Memory B cell (primary cell): ENCODE data around the gene SLC66A1.

Experiments used
- ATAC-seq: fragments of 150-1000 bp; cut with Tn5 transposase; 2 replicates; pipeline ENCODE4 v1.10.0; 2021; ENCODE audit warnings: low read depth, mild to moderate bottlenecking, moderate library complexity
- DNase-seq, 2 donors: peaks; one replicate each; pipeline ENCODE4 v3.0.0; 2022; ENCODE audit warnings: low spot score in 2 of 2
- H3K27ac Mint-ChIP-seq: one replicate; pipeline ENCODE4 v1.8.0; 2022; ENCODE audit warnings: mild to moderate bottlenecking, moderate library complexity, mixed read lengths
- H3K27me3 Mint-ChIP-seq: one replicate; pipeline ENCODE4 v1.8.0; 2022; ENCODE audit warnings: mixed read lengths
- H3K36me3 Mint-ChIP-seq: one replicate; pipeline ENCODE4 v1.8.0; 2022; ENCODE audit warnings: mild to moderate bottlenecking, mixed read lengths
- H3K4me1 Mint-ChIP-seq: one replicate; pipeline ENCODE4 v1.8.0; 2022; ENCODE audit warnings: mixed read lengths
- H3K4me3 Mint-ChIP-seq: one replicate; pipeline ENCODE4 v1.8.0; 2022; ENCODE audit warnings: mild to moderate bottlenecking, moderate library complexity, mixed read lengths
- H3K9me3 Mint-ChIP-seq: one replicate; pipeline ENCODE4 v1.8.0; 2022; ENCODE audit warnings: mixed read lengths

SLC66A1 gene

DNA sequence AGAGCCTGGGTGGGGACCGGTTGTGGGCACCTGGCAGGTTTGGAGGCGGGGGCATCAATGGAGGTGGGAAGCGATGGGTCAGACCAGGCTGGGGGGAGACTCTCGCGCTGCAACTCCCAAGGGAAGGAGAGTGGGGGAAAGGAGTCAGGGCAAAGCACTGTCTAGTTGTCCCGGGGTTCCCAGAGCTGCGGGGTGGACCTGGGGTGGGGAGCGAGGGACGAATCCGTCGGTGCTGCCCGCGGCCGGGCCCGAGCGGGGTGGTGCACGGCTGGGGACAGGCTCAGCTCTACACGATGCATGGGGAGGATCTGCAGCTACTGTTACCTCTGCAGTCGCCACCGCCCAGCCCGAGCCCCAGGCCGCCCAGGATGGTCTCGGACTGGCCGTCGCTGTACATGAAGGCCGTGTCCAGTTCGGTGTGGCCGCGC, 609 bp upstream of the SLC66A1 start:
- no peaks in the 10 kb centered on the region for H3K9me3 Mint-ChIP-seq
- H3K4me3 Mint-ChIP-seq, result peak overlapping the region; percentile 88
- H3K4me1 Mint-ChIP-seq, result peaks cover 37% of the 10 kb centered on the region
- peak overlapping the region; percentile 42 for H3K27ac Mint-ChIP-seq
- no peak for DNase-seq
- ATAC-seq, result no peak
- H3K36me3 Mint-ChIP-seq, result peaks cover 11% of the 10 kb centered on the region
- H3K27me3 Mint-ChIP-seq, result no peaks in the 10 kb centered on the region

DNA sequence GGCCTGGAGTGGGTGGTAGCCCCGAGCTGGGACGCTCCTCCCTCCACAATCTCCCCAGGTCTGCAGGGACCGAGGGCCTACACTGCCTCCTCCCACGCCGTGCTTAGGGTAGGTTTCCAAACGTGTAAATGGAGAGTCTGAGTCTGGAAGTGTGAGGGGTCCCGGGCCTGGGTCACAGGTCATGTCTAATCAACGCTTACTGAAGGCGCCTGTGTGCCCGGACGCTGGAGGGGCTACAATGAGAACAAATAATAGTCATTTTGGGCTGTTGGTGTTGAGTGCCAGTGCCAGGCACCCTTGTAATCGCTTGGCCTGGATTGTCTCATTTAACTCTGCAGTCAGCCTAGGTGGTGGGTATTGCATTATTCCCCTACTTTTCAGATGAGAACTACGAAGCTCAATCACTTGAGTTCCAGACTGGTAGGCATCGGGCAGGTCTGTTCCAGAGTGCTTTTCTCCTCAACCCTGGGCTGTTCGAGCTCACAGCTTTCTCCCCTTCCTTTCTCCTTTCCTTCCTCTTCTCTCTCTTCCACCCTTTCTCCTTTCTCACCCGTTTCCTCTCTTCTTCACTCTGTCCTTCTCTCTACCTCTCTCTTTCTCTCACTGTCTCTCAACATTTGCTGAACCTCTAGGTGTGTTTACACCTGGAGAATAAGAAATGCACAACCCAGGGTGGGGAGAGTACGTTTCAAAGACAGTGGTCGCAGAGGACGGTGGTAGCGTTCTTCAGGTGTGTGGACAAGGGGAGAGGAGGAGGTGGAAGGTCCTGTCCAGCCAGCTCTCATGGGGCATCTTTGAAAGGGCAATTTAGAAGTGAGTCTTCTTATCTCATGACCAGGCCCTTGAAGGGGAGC, 883 bp downstream of the SLC66A1 start:
- Mint-ChIP-seq H3K36me3 (no peaks in the 10 kb centered on the region), H3K9me3 (no peaks in the 10 kb centered on the region), H3K27me3 (no peaks in the 10 kb centered on the region), H3K4me3 (peak overlapping the region; percentile 88), H3K4me1 (peaks cover 37% of the 10 kb centered on the region), H3K27ac (peak overlapping the region; percentile 55)
- DNase-seq (peak in 1 of 2 donors; percentile 22), ATAC-seq (peak; percentile 9)

DNA sequence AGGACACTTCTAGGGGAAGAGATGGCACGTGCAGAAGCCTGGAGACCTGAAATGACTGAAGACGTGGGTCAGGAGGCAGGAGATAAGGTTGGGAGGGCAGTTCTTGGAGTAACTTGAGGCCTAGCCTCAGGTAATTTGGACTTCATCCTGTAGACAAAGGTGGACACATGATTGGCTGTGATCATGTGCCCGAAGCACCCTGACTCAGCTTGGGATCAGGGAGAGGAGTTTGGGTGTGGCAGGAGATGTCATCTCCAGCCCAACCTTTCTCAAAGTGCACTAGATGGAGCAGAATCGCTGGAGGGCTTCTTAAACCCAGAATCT, 1.5 kb downstream of the SLC66A1 start:
- Mint-ChIP-seq H3K4me3 (peak overlapping the region; percentile 88), H3K27ac (peak overlapping the region; percentile 55), H3K4me1 (peaks cover 39% of the 10 kb centered on the region), H3K36me3 (peaks cover 3% of the 10 kb centered on the region), H3K9me3 (no peaks in the 10 kb centered on the region), H3K27me3 (no peaks in the 10 kb centered on the region)
- DNase-seq, result no peak
- ATAC-seq, result no peak

DNA sequence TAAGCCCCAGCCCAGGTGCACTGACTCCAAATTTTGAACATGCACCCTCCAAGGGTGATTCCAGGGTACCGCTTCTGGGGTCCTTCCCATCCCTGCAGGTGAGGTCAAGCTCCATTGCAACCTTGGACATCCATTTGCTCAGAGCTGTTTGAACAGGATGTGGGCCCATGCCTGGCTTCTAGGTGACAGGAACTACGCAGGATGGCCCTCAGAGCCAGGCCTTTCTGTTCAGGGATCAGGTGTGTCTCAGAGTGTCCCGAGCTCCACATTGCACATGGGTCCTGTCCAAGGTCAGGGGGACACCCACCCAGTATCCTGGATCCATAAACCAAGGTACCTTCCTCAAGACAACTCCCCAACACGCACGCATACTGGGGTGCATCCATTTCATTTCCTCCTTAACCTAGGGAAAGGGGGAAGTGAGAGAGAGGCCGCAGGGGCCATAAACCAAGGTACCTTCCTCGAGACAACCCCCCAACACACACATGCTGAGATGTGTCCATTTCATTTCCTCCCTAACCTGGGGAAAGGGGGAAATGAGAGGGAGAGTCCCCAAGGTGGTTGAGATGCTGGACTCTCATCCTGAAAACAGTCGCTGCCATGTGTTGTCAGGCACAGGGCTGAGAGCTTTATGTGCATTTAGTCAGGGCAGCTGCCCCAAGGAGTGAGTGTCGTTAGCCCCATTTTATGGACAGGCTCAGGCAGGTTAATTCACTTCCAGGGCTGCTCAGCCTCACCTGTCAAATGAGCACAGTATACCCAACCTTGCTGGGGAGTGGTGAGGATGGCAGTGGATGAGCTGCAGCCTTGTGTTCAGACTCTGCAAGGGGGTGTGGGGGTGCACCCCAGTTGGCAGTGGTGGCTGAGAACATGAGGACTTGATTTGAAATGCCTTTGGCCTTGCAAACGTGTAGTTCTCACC, 2.1 kb downstream of the SLC66A1 start:
- H3K9me3 Mint-ChIP-seq, result no peaks in the 10 kb centered on the region
- H3K4me1 Mint-ChIP-seq, result peaks cover 43% of the 10 kb centered on the region
- peak overlapping the region; percentile 31 for H3K4me3 Mint-ChIP-seq
- no peaks in the 10 kb centered on the region for H3K27me3 Mint-ChIP-seq
- no peak for ATAC-seq
- no peak for DNase-seq
- H3K36me3 Mint-ChIP-seq, result peaks cover 5% of the 10 kb centered on the region
- H3K27ac Mint-ChIP-seq, result peak overlapping the region; percentile 55

DNA sequence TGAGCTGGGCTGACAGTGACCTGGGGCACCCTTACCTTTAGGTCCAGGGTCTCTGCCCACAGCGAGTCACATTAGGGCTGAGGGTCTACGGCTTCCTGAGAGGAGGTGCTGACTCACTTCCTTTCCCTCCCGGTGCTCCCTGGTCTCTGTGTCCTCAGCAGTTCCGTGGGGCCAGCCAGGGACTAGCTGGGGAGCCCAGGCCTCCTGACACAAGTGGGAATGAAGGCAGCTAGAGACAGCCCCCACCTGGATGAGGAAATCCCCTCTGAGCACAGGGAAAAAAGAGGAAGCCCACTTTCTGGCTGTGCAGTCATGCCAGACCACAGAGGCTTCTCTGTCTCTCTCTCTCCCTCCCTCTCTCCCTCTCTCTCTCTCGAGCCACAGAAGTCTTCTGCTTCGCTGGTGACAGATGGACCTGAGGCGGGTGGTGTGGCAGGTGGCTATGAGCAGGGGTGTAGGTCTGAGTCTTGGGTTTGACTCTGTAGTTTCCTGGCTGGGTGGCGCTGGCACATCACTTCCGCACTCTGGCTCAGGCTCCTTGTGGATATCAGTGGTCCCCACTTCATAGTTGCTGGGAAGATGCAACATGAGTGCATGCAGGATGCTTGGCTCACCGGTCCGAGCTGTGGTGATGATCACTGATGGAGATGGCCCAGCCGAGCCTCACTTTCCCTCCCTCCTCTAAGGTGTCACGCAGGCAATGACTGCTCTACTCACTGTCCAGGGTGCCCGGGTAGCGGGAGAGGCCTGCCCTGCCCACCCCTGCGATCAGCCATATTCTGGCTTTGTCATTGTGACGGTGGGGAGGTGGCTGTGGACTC, 3.5 kb downstream of the SLC66A1 start:
- peak overlapping the region; percentile 50 for H3K4me3 Mint-ChIP-seq
- peaks cover 5% of the 10 kb centered on the region for H3K36me3 Mint-ChIP-seq
- peak overlapping the region; percentile 55 for H3K27ac Mint-ChIP-seq
- DNase-seq (peak; percentile 54 to 66), ATAC-seq (peak; percentile 71)
- H3K27me3 Mint-ChIP-seq, result no peaks in the 10 kb centered on the region
- no peaks in the 10 kb centered on the region for H3K9me3 Mint-ChIP-seq
- peaks cover 44% of the 10 kb centered on the region for H3K4me1 Mint-ChIP-seq

DNA sequence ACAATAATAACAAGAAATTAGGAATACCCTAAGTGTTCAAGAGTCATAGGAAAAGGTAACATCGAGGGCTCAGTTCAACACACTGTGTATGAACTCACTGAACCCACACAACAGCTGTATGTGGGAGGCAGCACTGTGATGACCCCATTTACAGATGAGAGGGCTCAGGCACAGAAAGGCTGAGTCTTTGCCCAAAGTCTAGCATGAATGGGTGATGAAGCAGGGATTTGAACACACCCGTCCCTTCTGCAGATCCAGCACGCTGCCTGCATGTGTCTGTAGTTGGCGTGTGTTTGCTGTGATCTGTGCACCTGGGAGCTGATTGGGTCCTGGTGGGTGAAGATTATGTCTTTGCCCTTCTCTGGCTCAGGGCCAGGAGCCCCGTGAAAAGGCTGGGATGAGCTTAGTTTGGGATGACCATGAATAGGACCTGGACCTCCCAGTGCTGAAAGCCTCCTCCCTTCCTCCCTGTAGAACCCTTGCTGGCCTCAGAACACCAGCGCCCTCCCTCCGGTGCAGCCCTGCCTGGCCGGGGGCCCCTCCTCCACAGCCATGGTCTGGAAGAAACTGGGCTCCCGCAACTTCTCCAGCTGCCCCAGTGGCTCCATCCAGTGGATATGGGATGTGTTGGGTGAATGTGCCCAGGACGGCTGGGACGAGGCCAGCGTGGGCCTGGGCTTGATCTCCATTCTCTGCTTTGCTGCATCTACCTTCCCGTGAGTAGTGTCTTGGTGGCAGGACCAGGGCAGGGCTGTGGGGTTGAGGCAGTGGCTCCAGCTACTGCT, 5.2 kb downstream of the SLC66A1 start:
- ATAC-seq, result no peak
- Mint-ChIP-seq H3K9me3 (no peaks in the 10 kb centered on the region), H3K27me3 (no peaks in the 10 kb centered on the region), H3K4me1 (peaks cover 37% of the 10 kb centered on the region), H3K4me3 (no peak overlapping the region), H3K27ac (no peak overlapping the region), H3K36me3 (peaks cover 6% of the 10 kb centered on the region)
- no peak for DNase-seq

DNA sequence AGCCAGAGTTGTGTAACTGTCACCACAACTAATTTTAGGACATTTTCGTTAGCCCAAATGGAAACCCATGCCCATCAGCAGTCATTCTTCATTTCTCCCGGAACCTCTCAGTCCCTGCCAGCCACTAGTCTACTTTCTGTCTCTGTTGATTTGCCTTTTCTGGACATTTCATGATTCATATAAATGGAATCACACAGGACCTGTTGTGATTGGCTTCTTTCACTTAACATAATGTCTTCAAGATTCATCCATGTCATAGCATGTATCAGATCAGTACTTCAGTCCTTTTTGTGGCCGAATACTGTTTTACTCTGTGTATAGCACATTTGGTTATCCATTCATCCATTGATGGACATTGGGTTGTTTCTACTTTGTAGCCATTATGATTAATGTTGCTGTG, 7.1 kb downstream of the SLC66A1 start:
- Mint-ChIP-seq H3K9me3 (no peaks in the 10 kb centered on the region), H3K4me3 (no peak overlapping the region), H3K27ac (no peak overlapping the region), H3K36me3 (peaks cover 8% of the 10 kb centered on the region), H3K27me3 (no peaks in the 10 kb centered on the region), H3K4me1 (peaks cover 26% of the 10 kb centered on the region)
- no peak for DNase-seq
- ATAC-seq, result no peak

DNA sequence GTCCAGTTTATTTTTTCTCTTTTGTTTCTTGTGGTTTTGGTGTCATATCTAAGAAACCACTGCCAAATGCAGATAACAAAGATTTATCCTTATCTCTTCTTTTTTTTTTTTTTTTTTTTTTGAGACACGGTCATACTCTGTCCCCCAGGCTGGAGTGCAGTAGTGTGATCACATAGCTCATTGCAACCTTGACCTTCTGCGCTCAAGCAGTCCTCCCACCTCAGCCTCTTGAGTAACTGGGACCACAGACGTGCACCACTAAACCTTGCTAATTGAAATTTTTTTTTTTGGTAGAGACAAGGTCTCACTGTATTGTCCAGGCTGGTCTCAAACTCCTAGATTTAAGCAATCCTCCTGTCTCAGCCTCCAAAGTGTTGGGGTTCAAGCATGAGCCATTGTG, 8.9 kb downstream of the SLC66A1 start:
- H3K9me3 Mint-ChIP-seq, result no peaks in the 10 kb centered on the region
- H3K4me1 Mint-ChIP-seq, result peaks cover 10% of the 10 kb centered on the region
- ATAC-seq (no peak), DNase-seq (no peak)
- H3K4me3 Mint-ChIP-seq, result no peak overlapping the region
- H3K27ac Mint-ChIP-seq, result no peak overlapping the region
- no peaks in the 10 kb centered on the region for H3K27me3 Mint-ChIP-seq
- H3K36me3 Mint-ChIP-seq, result peaks cover 8% of the 10 kb centered on the region

DNA sequence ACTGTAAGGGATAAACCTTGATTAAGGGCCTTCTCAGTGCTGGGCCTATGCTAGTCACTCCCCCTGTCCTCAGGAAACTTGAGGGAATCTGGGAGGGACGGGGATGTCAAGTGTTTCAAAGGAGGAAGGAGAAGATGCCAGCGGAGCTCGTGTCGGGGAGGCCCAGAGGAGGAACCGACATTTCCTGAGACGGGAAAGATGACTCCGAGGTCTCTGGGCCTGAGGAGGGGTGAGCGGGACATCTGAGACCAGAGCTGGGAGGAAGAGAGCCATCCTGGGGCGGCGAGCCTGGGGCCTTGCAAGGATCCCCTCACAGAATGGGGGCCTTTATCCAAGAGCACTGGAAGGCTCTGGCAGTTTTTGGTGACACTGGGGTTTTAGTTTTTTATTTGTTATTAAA, 10.4 kb downstream of the SLC66A1 start:
- Mint-ChIP-seq H3K27ac (peak overlapping the region; percentile 57), H3K4me1 (peaks cover 10% of the 10 kb centered on the region), H3K9me3 (no peaks in the 10 kb centered on the region), H3K4me3 (no peak overlapping the region), H3K36me3 (peaks cover 9% of the 10 kb centered on the region), H3K27me3 (no peaks in the 10 kb centered on the region)
- no peak for ATAC-seq
- DNase-seq, result no peak

DNA sequence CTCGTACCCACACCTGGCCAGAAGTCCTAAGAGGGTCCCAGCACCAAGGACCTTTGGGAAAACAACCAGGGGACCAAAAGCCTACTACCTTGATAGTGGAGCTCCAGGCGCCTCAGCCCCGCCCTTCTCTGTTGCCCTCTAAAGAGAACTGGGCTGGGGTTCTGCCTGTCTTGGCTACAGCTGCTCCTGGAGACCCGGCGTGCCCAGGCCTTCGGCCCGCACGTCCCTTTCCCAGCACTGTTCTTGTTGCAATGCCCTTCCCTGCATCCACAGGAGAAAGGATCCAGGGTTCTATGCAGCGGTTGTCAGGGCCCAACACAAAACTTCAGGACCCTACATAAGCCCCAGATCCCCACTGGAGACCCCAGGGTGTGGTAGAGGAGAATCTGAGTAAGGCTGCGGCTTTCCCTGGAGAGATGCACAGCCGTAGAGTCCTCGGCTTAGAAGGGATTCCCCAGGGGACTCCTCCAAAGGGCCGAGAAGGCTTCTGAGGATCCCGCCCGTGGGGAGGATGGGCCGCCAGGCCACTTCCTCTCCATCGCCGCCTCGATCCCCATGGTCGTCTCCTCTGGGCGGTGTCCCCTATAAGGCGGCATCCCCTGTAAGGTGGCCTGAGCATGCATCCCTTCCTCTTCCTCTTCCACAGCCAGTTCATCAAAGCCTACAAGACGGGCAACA, 12.0 kb downstream of the SLC66A1 start:
- Mint-ChIP-seq H3K36me3 (peaks cover 6% of the 10 kb centered on the region), H3K27ac (no peak overlapping the region), H3K4me3 (no peak overlapping the region), H3K9me3 (no peaks in the 10 kb centered on the region), H3K4me1 (peaks cover 4% of the 10 kb centered on the region), H3K27me3 (no peaks in the 10 kb centered on the region)
- DNase-seq, result no peak
- no peak for ATAC-seq

DNA sequence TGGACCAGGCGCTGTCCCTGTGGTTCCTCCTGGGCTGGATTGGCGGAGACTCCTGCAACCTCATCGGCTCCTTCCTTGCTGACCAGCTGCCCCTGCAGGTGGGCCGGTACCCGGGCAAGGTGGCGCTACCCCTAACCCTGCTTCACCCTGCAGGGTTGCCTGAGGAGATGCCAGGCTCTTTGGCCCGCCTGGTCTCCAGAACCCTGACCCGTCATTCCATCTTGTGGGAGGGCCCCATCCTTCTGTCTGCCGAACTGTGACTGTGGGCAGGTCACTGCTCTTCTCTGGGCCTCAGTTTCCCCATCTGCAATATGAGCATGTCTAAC, 12.5 kb downstream of the SLC66A1 start:
- no peak overlapping the region for H3K27ac Mint-ChIP-seq
- no peak overlapping the region for H3K4me3 Mint-ChIP-seq
- peaks cover 3% of the 10 kb centered on the region for H3K4me1 Mint-ChIP-seq
- no peak for DNase-seq
- H3K9me3 Mint-ChIP-seq, result no peaks in the 10 kb centered on the region
- peaks cover 7% of the 10 kb centered on the region for H3K36me3 Mint-ChIP-seq
- no peak for ATAC-seq
- no peaks in the 10 kb centered on the region for H3K27me3 Mint-ChIP-seq

DNA sequence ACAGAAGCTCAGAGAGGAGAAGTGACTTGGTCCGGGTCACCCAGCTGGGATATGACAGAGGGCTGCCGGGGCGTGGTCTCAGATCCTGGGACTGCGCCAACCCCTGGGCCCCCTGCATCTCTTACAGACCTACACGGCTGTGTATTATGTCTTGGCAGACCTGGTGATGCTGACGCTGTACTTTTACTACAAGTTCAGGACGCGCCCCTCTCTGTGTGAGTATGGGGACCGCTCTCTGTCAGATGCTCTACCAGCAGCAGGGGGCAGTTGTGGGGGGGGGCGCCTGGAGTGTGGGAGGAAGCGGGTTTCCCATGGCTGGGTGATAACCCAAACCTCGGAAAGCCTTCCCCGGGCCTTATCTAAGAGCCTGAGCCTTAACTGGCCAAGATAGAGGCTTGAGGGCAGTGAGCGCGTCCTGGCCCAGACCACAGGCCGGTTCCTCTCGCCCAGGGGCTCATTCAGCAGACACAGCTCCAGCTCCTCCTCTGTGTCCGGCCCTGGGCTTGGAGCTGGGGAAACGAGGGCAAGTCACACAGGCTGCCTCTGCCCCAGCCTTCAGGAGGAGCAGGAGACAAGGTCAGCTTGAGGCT, 13.3 kb downstream of the SLC66A1 start:
- no peak for ATAC-seq
- Mint-ChIP-seq H3K9me3 (no peaks in the 10 kb centered on the region), H3K27ac (no peak overlapping the region), H3K4me3 (no peak overlapping the region), H3K4me1 (peaks cover 3% of the 10 kb centered on the region), H3K27me3 (no peaks in the 10 kb centered on the region), H3K36me3 (peaks cover 8% of the 10 kb centered on the region)
- no peak for DNase-seq
